Measurements from ENCODE around the gene CPE. TPM values are rescaled to one million over a fixed set of nuclear protein-coding genes. Genes with fewer than 3 reads are reported as not detected.
A peak's percentile ranks its signal among the peaks of the same experiment; 100 is the strongest.

Gene CPE
- total RNA-seq, 4 donors from 2014 or later = 23.6 to 31.3 (median 25.8) TPM

DNA sequence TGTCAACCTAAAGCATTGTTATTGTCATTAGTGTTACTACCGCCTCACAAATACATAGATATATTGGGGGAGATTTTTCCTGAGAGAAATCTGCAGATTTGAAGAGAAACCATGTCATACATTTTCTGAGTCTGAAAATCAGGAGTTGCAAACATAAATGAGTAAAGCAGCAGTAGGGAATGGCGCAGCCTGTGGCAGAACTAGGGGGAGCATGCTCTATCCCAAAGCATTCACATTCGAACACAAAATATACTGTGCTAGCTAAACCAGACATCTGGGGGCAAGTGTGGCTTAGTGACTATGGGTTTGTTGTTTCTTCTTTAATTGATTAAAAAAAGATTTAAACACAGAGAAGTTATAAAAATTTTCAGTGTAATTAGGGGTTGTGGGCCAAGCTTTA is 83.2 kb downstream of the CPE start:
- Histone ChIP-seq H3K27ac (no peak overlapping the region), H3K4me1 (no peaks in the 10 kb centered on the region), H3K27me3 (no peaks in the 10 kb centered on the region), H3K4me3 (no peak overlapping the region), H3K9me3 (no peaks in the 10 kb centered on the region), H3K36me3 (no peaks in the 10 kb centered on the region)
- TF ChIP-seq POLR2A (IDR thresholded peaks at IDR 0.05) = no peak
- TF ChIP-seq, protein P1, sequence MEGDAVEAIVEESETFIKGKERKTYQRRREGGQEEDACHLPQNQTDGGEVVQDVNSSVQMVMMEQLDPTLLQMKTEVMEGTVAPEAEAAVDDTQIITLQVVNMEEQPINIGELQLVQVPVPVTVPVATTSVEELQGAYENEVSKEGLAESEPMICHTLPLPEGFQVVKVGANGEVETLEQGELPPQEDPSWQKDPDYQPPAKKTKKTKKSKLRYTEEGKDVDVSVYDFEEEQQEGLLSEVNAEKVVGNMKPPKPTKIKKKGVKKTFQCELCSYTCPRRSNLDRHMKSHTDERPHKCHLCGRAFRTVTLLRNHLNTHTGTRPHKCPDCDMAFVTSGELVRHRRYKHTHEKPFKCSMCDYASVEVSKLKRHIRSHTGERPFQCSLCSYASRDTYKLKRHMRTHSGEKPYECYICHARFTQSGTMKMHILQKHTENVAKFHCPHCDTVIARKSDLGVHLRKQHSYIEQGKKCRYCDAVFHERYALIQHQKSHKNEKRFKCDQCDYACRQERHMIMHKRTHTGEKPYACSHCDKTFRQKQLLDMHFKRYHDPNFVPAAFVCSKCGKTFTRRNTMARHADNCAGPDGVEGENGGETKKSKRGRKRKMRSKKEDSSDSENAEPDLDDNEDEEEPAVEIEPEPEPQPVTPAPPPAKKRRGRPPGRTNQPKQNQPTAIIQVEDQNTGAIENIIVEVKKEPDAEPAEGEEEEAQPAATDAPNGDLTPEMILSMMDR (IDR thresholded peaks at IDR 0.05) = no peak
- DNase-seq = no peak

- Histone ChIP-seq H3K27me3 (no peaks in the 10 kb centered on the region), H3K4me3 (no peak overlapping the region), H3K4me1 (no peaks in the 10 kb centered on the region), H3K36me3 (no peaks in the 10 kb centered on the region), H3K9me3 (no peaks in the 10 kb centered on the region), H3K27ac (no peak overlapping the region)
- TF ChIP-seq, protein P1 (IDR thresholded peaks at IDR 0.05) = no peak
- TF ChIP-seq POLR2A (IDR thresholded peaks at IDR 0.05) = no peak
- DNase-seq = no peak
Measured at GRCh38 chr4:165464376-165464775, 85.6 kb downstream of the CPE start.

- Histone ChIP-seq H3K36me3 (no peaks in the 10 kb centered on the region), H3K27ac (no peak overlapping the region), H3K4me1 (no peaks in the 10 kb centered on the region), H3K9me3 (no peaks in the 10 kb centered on the region), H3K4me3 (no peak overlapping the region), H3K27me3 (no peaks in the 10 kb centered on the region)
- peak in 1 of 3 donors; percentile 48 for DNase-seq
- TF ChIP-seq, protein P1 (IDR thresholded peaks at IDR 0.05) = peak; percentile 34 to 87 (median 81)
- no peak for TF ChIP-seq POLR2A (IDR thresholded peaks at IDR 0.05)
Measured at GRCh38 chr4:165464813-165465381, 86.1 kb downstream of the CPE start.

DNA sequence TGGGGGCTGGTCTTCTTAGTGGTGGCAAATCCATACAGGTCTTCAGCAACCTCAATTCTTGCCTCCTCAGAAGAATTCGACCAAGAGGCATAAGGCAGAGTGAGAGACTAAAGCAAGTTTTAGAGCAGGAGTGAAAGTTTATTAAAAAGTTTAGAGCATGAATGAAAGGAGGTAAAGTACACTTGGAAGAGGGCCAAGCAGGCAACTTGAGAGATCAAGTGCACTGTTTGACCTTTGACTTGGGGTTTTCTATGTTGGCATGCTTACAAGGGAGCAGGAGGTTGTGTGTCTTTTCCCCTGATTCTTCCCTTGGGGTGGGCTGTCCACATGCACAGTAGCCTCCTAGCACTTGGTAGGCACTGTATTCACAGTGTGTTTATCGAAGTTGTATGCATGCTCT is 91.2 kb downstream of the CPE start:
- peaks cover 0 to 20% (median 0%) of the 10 kb centered on the region in 4 donors for H3K9me3 ChIP-seq
- no peaks in the 10 kb centered on the region for H3K4me1 ChIP-seq
- no peaks in the 10 kb centered on the region for H3K27me3 ChIP-seq
- no peaks in the 10 kb centered on the region for H3K36me3 ChIP-seq
- no peak for TF ChIP-seq POLR2A (IDR thresholded peaks at IDR 0.05)
- TF ChIP-seq, protein P1 (IDR thresholded peaks at IDR 0.05) = no peak
- peak in 1 of 3 donors; percentile 51 for DNase-seq
- no peak overlapping the region for H3K27ac ChIP-seq
- H3K4me3 ChIP-seq = no peak overlapping the region

- H3K9me3 ChIP-seq = peaks cover 0 to 20% (median 0%) of the 10 kb centered on the region in 4 donors
- no peaks in the 10 kb centered on the region for H3K27me3 ChIP-seq
- H3K4me3 ChIP-seq = no peak overlapping the region
- no peak overlapping the region for H3K27ac ChIP-seq
- no peaks in the 10 kb centered on the region for H3K36me3 ChIP-seq
- DNase-seq = no peak
- no peaks in the 10 kb centered on the region for H3K4me1 ChIP-seq
- TF ChIP-seq, protein P1 (IDR thresholded peaks at IDR 0.05) = no peak
- no peak for TF ChIP-seq POLR2A (IDR thresholded peaks at IDR 0.05)
Measured at GRCh38 chr4:165472943-165473676, 94.3 kb downstream of the CPE start.
